Measurements from ENCODE around the gene GLI2.

- TF ChIP-seq CTCF (IDR thresholded peaks at IDR 0.05) (no peak), POLR2A (IDR thresholded peaks at IDR 0.05) (no peak), EP300 (IDR thresholded peaks at IDR 0.05) (no peak)
These were observed 15.0 kb downstream of the GLI2 start for GRCh38 chr2:120750488-120751210.

Measured in ovary (tissue), 3 donors.